ENCODE data around the gene DUSP19. TPM values are rescaled to one million over a fixed set of nuclear protein-coding genes. Genes with fewer than 3 reads are reported as not detected.

DUSP19 gene
- total and polyA plus RNA-seq, 5 donors from 2014 or later, result 0.21 to 1.7 (median 1.4) TPM

GRCh38 chr2:183091954-183092345 is 13.4 kb downstream of the DUSP19 start:
- H3K27ac Mint-ChIP-seq, result no peak overlapping the region
- Histone ChIP-seq H3K36me3 (ENCODE audit: control insufficient read depth, insufficient read depth, low read length) (no peaks in the 10 kb centered on the region), H3K27ac (ENCODE audit: insufficient read depth, low read length, poor library complexity, severe bottlenecking) (no peak overlapping the region), H3K27me3 (ENCODE audit: control insufficient read depth, insufficient read depth, low read length) (no peaks in the 10 kb centered on the region), H3K4me1 (ENCODE audit: control insufficient read depth, insufficient read depth, low read length, poor library complexity, severe bottlenecking) (no peaks in the 10 kb centered on the region), H3K9me3 (ENCODE audit: control insufficient read depth in 2 of 2, low read length in 2 of 2) (no peaks in the 10 kb centered on the region), H3K4me3 (ENCODE audit: low read depth, low read length) (no peak overlapping the region)
- peaks cover 14% of the 10 kb centered on the region for H3K36me3 Mint-ChIP-seq
- H3K4me3 Mint-ChIP-seq, result no peak overlapping the region
- H3K27me3 Mint-ChIP-seq, result no peaks in the 10 kb centered on the region
- ATAC-seq (ENCODE audit: low read depth in 2 of 2), result no peak
- peaks cover 2 to 12% (median 8%) of the 10 kb centered on the region in 4 donors for H3K4me1 Mint-ChIP-seq
- no peaks in the 10 kb centered on the region for H3K9me3 Mint-ChIP-seq
- no peak for DNase-seq

- Mint-ChIP-seq H3K27me3 (no peaks in the 10 kb centered on the region), H3K4me3 (no peak overlapping the region), H3K9me3 (no peaks in the 10 kb centered on the region), H3K36me3 (peaks cover 8% of the 10 kb centered on the region), H3K27ac (no peak overlapping the region), H3K4me1 (peaks cover 2 to 9% (median 6%) of the 10 kb centered on the region in 4 donors)
- Histone ChIP-seq H3K27me3 (ENCODE audit: control insufficient read depth, insufficient read depth, low read length) (no peaks in the 10 kb centered on the region), H3K4me3 (ENCODE audit: low read depth, low read length) (no peak overlapping the region), H3K9me3 (ENCODE audit: control insufficient read depth in 2 of 2, low read length in 2 of 2) (no peaks in the 10 kb centered on the region), H3K27ac (ENCODE audit: insufficient read depth, low read length, poor library complexity, severe bottlenecking) (no peak overlapping the region), H3K4me1 (ENCODE audit: control insufficient read depth, insufficient read depth, low read length, poor library complexity, severe bottlenecking) (no peaks in the 10 kb centered on the region), H3K36me3 (ENCODE audit: control insufficient read depth, insufficient read depth, low read length) (no peaks in the 10 kb centered on the region)
- peak in 1 of 3 donors; percentile 11 for DNase-seq
- no peak for ATAC-seq (ENCODE audit: low read depth in 2 of 2)
Measured at GRCh38 chr2:183093857-183094657, 15.5 kb downstream of the DUSP19 start.

GRCh38 chr2:183105402-183106134 is 27.0 kb downstream of the DUSP19 start:
- ATAC-seq (ENCODE audit: low read depth in 2 of 2), result no peak
- no peaks in the 10 kb centered on the region for H3K36me3 ChIP-seq (ENCODE audit: control insufficient read depth, insufficient read depth, low read length)
- peaks cover 0 to 2% (median 0%) of the 10 kb centered on the region in 7 donors for H3K9me3 Mint-ChIP-seq
- peaks cover 23% of the 10 kb centered on the region for H3K27me3 Mint-ChIP-seq
- DNase-seq, result no peak
- no peak overlapping the region for H3K4me3 ChIP-seq (ENCODE audit: low read depth, low read length)
- H3K9me3 ChIP-seq (ENCODE audit: control insufficient read depth in 2 of 2, low read length in 2 of 2), result no peaks in the 10 kb centered on the region
- H3K27me3 ChIP-seq (ENCODE audit: control insufficient read depth, insufficient read depth, low read length), result peaks cover 5% of the 10 kb centered on the region
- peaks cover 0 to 2% (median 0%) of the 10 kb centered on the region in 4 donors for H3K4me1 Mint-ChIP-seq
- H3K4me1 ChIP-seq (ENCODE audit: control insufficient read depth, insufficient read depth, low read length, poor library complexity, severe bottlenecking), result no peaks in the 10 kb centered on the region
- no peak overlapping the region for H3K27ac Mint-ChIP-seq
- H3K36me3 Mint-ChIP-seq, result no peaks in the 10 kb centered on the region
- H3K27ac ChIP-seq (ENCODE audit: insufficient read depth, low read length, poor library complexity, severe bottlenecking), result no peak overlapping the region
- H3K4me3 Mint-ChIP-seq, result no peak overlapping the region

- H3K4me3 Mint-ChIP-seq, result no peak overlapping the region
- ATAC-seq (ENCODE audit: low read depth in 2 of 2), result no peak
- Histone ChIP-seq H3K27me3 (ENCODE audit: control insufficient read depth, insufficient read depth, low read length) (peaks cover 3% of the 10 kb centered on the region), H3K9me3 (ENCODE audit: control insufficient read depth in 2 of 2, low read length in 2 of 2) (no peaks in the 10 kb centered on the region), H3K4me1 (ENCODE audit: control insufficient read depth, insufficient read depth, low read length, poor library complexity, severe bottlenecking) (no peaks in the 10 kb centered on the region), H3K27ac (ENCODE audit: insufficient read depth, low read length, poor library complexity, severe bottlenecking) (no peak overlapping the region), H3K36me3 (ENCODE audit: control insufficient read depth, insufficient read depth, low read length) (no peaks in the 10 kb centered on the region), H3K4me3 (ENCODE audit: low read depth, low read length) (no peak overlapping the region)
- no peak overlapping the region for H3K27ac Mint-ChIP-seq
- peaks cover 0 to 4% (median 3%) of the 10 kb centered on the region in 4 donors for H3K4me1 Mint-ChIP-seq
- peaks cover 0 to 3% (median 0%) of the 10 kb centered on the region in 7 donors for H3K9me3 Mint-ChIP-seq
- H3K36me3 Mint-ChIP-seq, result no peaks in the 10 kb centered on the region
- H3K27me3 Mint-ChIP-seq, result peaks cover 36% of the 10 kb centered on the region
- no peak for DNase-seq
Measured at GRCh38 chr2:183112577-183112976, 34.0 kb downstream of the DUSP19 start.

- no peak overlapping the region for H3K4me3 Mint-ChIP-seq
- Histone ChIP-seq H3K9me3 (ENCODE audit: control insufficient read depth in 2 of 2, low read length in 2 of 2) (no peaks in the 10 kb centered on the region), H3K4me1 (ENCODE audit: control insufficient read depth, insufficient read depth, low read length, poor library complexity, severe bottlenecking) (no peaks in the 10 kb centered on the region), H3K27ac (ENCODE audit: insufficient read depth, low read length, poor library complexity, severe bottlenecking) (no peak overlapping the region), H3K4me3 (ENCODE audit: low read depth, low read length) (no peak overlapping the region), H3K27me3 (ENCODE audit: control insufficient read depth, insufficient read depth, low read length) (peaks cover 6% of the 10 kb centered on the region), H3K36me3 (ENCODE audit: control insufficient read depth, insufficient read depth, low read length) (no peaks in the 10 kb centered on the region)
- no peak for DNase-seq
- H3K4me1 Mint-ChIP-seq, result peaks cover 0 to 4% (median 3%) of the 10 kb centered on the region in 4 donors
- peaks cover 0 to 3% (median 0%) of the 10 kb centered on the region in 7 donors for H3K9me3 Mint-ChIP-seq
- ATAC-seq (ENCODE audit: low read depth in 2 of 2), result no peak
- H3K36me3 Mint-ChIP-seq, result no peaks in the 10 kb centered on the region
- peaks cover 44% of the 10 kb centered on the region for H3K27me3 Mint-ChIP-seq
- H3K27ac Mint-ChIP-seq, result no peak overlapping the region
Measured at GRCh38 chr2:183113630-183114029, 35.1 kb downstream of the DUSP19 start.

GRCh38 chr2:183117226-183117625 is 38.7 kb downstream of the DUSP19 start:
- ATAC-seq (ENCODE audit: low read depth in 2 of 2), result no peak
- Mint-ChIP-seq H3K9me3 (peaks cover 0 to 4% (median 0%) of the 10 kb centered on the region in 7 donors), H3K4me1 (peaks cover 0 to 4% (median 3%) of the 10 kb centered on the region in 4 donors)

GRCh38 chr2:183123117-183123958 is 44.8 kb downstream of the DUSP19 start:
- Histone ChIP-seq H3K9me3 (ENCODE audit: control insufficient read depth in 2 of 2, low read length in 2 of 2) (no peaks in the 10 kb centered on the region), H3K27ac (ENCODE audit: insufficient read depth, low read length, poor library complexity, severe bottlenecking) (no peak overlapping the region), H3K4me1 (ENCODE audit: control insufficient read depth, insufficient read depth, low read length, poor library complexity, severe bottlenecking) (peaks cover 23% of the 10 kb centered on the region), H3K27me3 (ENCODE audit: control insufficient read depth, insufficient read depth, low read length) (peaks cover 9% of the 10 kb centered on the region), H3K4me3 (ENCODE audit: low read depth, low read length) (peak overlapping the region; percentile 100), H3K36me3 (ENCODE audit: control insufficient read depth, insufficient read depth, low read length) (peaks cover under 1% of the 10 kb centered on the region)
- Mint-ChIP-seq H3K4me1 (peaks cover 16 to 42% (median 25%) of the 10 kb centered on the region in 4 donors), H3K27ac (peak overlapping the region in 2 of 3 donors; percentile 97), H3K9me3 (peaks cover 0 to 4% (median 0%) of the 10 kb centered on the region in 7 donors), H3K4me3 (peak overlapping the region; percentile 86 to 98 (median 96)), H3K27me3 (peaks cover 30% of the 10 kb centered on the region), H3K36me3 (no peaks in the 10 kb centered on the region)
- no peak for ATAC-seq (ENCODE audit: low read depth in 2 of 2)
- no peak for DNase-seq

More at GRCh38 chr2:183117226-183117625, 38.7 kb downstream of the DUSP19 start:
- H3K36me3 ChIP-seq (ENCODE audit: control insufficient read depth, insufficient read depth, low read length), result no peaks in the 10 kb centered on the region
- Mint-ChIP-seq H3K27ac (no peak overlapping the region), H3K4me3 (peak overlapping the region in 1 of 4 donors; percentile 5), H3K36me3 (no peaks in the 10 kb centered on the region), H3K27me3 (peaks cover 55% of the 10 kb centered on the region)
- H3K4me3 ChIP-seq (ENCODE audit: low read depth, low read length), result no peak overlapping the region
- no peak for DNase-seq
- H3K4me1 ChIP-seq (ENCODE audit: control insufficient read depth, insufficient read depth, low read length, poor library complexity, severe bottlenecking), result no peaks in the 10 kb centered on the region
- no peaks in the 10 kb centered on the region for H3K9me3 ChIP-seq (ENCODE audit: control insufficient read depth in 2 of 2, low read length in 2 of 2)
- no peak overlapping the region for H3K27ac ChIP-seq (ENCODE audit: insufficient read depth, low read length, poor library complexity, severe bottlenecking)
- H3K27me3 ChIP-seq (ENCODE audit: control insufficient read depth, insufficient read depth, low read length), result peaks cover 11% of the 10 kb centered on the region

Data from CD4-positive, CD25-positive, alpha-beta regulatory T cell (primary cell).